Measurements from ENCODE around the gene ANKMY1.

The ANKMY1 gene, protein sequence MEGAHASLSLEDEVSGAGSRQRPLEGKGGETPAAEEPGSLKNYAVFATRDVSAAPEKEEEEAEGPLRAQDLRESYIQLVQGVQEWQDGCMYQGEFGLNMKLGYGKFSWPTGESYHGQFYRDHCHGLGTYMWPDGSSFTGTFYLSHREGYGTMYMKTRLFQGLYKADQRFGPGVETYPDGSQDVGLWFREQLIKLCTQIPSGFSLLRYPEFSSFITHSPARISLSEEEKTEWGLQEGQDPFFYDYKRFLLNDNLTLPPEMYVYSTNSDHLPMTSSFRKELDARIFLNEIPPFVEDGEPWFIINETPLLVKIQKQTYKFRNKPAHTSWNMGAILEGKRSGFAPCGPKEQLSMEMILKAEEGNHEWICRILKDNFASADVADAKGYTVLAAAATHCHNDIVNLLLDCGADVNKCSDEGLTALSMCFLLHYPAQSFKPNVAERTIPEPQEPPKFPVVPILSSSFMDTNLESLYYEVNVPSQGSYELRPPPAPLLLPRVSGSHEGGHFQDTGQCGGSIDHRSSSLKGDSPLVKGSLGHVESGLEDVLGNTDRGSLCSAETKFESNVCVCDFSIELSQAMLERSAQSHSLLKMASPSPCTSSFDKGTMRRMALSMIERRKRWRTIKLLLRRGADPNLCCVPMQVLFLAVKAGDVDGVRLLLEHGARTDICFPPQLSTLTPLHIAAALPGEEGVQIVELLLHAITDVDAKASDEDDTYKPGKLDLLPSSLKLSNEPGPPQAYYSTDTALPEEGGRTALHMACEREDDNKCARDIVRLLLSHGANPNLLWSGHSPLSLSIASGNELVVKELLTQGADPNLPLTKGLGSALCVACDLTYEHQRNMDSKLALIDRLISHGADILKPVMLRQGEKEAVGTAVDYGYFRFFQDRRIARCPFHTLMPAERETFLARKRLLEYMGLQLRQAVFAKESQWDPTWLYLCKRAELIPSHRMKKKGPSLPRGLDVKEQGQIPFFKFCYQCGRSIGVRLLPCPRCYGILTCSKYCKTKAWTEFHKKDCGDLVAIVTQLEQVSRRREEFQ

DNA sequence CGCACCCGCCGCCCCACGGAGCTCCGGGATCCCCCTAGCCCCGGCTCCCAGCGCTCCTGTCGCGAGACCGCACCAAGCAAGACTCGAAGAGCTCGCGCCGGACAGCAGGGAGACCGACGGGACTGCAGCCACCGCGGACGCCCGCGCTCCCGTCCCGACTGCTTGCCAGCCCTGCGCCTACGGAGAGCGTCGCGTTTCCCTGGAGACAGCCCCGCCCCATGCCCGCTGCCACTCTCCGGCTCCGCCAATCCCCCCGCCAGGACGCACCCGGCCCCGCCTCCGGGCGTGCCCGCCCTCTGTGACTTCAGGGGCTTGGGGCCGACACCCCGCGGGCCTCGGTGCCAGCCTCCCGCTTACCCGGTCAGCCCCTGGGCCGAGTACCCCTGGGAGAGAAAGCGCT is at the start of gene ANKMY1:
ANKMY1 (minus strand) TSS at position 181 of the 400 bp plus-strand sequence. CDS start 653 bp downstream, outside the sequence.
- H2AFZ ChIP-seq (ENCODE audit: low read length), result no peak within 1 kb of the TSS
- H3K9ac ChIP-seq (ENCODE audit: low read depth, low read length, poor library complexity, severe bottlenecking), result no peak within 1 kb of the TSS
- TF ChIP-seq, protein P1, sequence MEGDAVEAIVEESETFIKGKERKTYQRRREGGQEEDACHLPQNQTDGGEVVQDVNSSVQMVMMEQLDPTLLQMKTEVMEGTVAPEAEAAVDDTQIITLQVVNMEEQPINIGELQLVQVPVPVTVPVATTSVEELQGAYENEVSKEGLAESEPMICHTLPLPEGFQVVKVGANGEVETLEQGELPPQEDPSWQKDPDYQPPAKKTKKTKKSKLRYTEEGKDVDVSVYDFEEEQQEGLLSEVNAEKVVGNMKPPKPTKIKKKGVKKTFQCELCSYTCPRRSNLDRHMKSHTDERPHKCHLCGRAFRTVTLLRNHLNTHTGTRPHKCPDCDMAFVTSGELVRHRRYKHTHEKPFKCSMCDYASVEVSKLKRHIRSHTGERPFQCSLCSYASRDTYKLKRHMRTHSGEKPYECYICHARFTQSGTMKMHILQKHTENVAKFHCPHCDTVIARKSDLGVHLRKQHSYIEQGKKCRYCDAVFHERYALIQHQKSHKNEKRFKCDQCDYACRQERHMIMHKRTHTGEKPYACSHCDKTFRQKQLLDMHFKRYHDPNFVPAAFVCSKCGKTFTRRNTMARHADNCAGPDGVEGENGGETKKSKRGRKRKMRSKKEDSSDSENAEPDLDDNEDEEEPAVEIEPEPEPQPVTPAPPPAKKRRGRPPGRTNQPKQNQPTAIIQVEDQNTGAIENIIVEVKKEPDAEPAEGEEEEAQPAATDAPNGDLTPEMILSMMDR (conservative IDR thresholded peaks at IDR 0.05; ENCODE audit: low read length), result no peak
- TF ChIP-seq EZH2phosphoT487 (IDR thresholded peaks at IDR 0.05; ENCODE audit: borderline replicate concordance), result no peak
- H3K9me2 ChIP-seq (replicated peaks; ENCODE audit: low read depth, low read length), result no peaks in the 10 kb centered on the region
- peak within 1 kb of the TSS; percentile 87 for H3K4me3 ChIP-seq (ENCODE audit: low read length, poor library complexity, severe bottlenecking)
- H3K4me1 ChIP-seq (ENCODE audit: insufficient read depth, low read length, poor library complexity, severe bottlenecking), result peaks cover 24% of the 10 kb centered on the region
- H3K9me3 ChIP-seq (ENCODE audit: insufficient read depth, low read depth, low read length), result no peaks in the 10 kb centered on the region
- H3K36me3 ChIP-seq (ENCODE audit: insufficient read depth, low read length), result peaks cover 6% of the 10 kb centered on the region; the same call in 1 of the 2 replicates
- no peaks in the 10 kb centered on the region for H3F3A ChIP-seq (ENCODE audit: low read depth)
- H3K27me3 ChIP-seq (ENCODE audit: insufficient read depth, low read length, poor library complexity, severe bottlenecking), result no peaks in the 10 kb centered on the region
- peaks cover 70% of the 10 kb centered on the region for H3K79me2 ChIP-seq (ENCODE audit: insufficient read depth, low read length)
- H4K20me1 ChIP-seq (ENCODE audit: insufficient read depth, low read length, poor library complexity, severe bottlenecking), result peaks cover 25% of the 10 kb centered on the region
- H3K4me2 ChIP-seq (ENCODE audit: low read depth, low read length, poor library complexity, severe bottlenecking), result peak within 1 kb of the TSS; percentile 89

DNA sequence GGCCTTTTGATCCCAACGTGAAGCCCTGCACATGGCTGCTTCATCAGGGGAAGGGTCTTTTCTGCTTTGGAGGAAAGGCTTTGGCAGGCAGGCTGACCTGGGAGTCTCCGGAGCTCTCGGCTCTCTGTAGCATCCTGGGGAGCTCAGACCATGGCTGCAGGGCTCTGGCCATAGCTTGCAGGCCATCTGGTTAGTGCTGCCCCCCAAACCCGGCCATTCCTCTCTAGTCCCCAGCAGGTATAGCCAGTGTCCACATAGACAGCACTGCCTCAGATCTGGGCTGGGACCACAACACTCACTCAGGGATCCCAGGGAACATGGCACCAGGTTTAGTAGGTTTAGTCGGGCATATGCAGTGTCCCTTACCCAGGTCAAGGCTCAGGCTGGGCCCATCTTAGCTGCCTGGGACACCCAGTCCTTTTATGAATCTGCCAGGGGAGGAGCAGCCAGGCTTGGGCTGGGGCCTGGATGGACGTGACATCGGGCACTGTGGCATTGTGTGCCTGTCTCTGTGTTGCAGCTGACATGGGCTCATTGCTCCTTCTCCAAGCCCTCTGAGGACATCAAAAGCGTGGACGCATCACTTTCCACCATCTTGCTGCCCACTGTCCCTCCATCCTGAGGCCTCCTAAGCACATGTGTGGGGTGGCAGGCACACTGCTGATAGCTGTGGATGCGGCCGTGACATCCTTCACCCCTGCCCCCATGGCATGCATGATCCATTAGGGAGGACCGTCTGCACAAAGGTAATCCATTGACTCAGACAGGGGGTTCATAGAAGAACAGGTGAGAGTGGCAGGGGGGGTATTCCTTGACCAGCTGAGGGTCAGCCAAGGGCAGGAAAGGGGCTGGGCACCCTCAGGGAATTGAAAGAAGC is 48.3 kb upstream of the ANKMY1 start:
- H3K4me2 ChIP-seq (ENCODE audit: low read depth, low read length, poor library complexity, severe bottlenecking), result no peak overlapping the region
- H3K4me1 ChIP-seq (ENCODE audit: insufficient read depth, low read length, poor library complexity, severe bottlenecking), result no peaks in the 10 kb centered on the region
- no peak for TF ChIP-seq EZH2phosphoT487 (IDR thresholded peaks at IDR 0.05; ENCODE audit: borderline replicate concordance)
- TF ChIP-seq, protein P1 (conservative IDR thresholded peaks at IDR 0.05; ENCODE audit: low read length), result no peak
- no peaks in the 10 kb centered on the region for H3K9me3 ChIP-seq (ENCODE audit: insufficient read depth, low read depth, low read length)
- no peaks in the 10 kb centered on the region for H3K9me2 ChIP-seq (replicated peaks; ENCODE audit: low read depth, low read length)
- H3K36me3 ChIP-seq (ENCODE audit: insufficient read depth, low read length), result no peaks in the 10 kb centered on the region
- H3K9ac ChIP-seq (ENCODE audit: low read depth, low read length, poor library complexity, severe bottlenecking), result no peak overlapping the region
- H3F3A ChIP-seq (ENCODE audit: low read depth), result no peaks in the 10 kb centered on the region
- H3K4me3 ChIP-seq (ENCODE audit: low read length, poor library complexity, severe bottlenecking), result no peak overlapping the region
- H4K20me1 ChIP-seq (ENCODE audit: insufficient read depth, low read length, poor library complexity, severe bottlenecking), result no peaks in the 10 kb centered on the region
- no peak overlapping the region for H2AFZ ChIP-seq (ENCODE audit: low read length)
- H3K27me3 ChIP-seq (ENCODE audit: insufficient read depth, low read length, poor library complexity, severe bottlenecking), result no peaks in the 10 kb centered on the region
- no peaks in the 10 kb centered on the region for H3K79me2 ChIP-seq (ENCODE audit: insufficient read depth, low read length)
